Testis (tissue), 2 donors: Measurements from ENCODE around the gene ZNF223.

Source experiments
- CTCF ChIP-seq, 3 experiments: fragments of 450-650 bp in 2 of 3; fragments of 200-600 bp in 1 of 3; sonication (generic) in 1 of 3; IDR thresholded peaks; one replicate each; pipeline ENCODE4 v1.5.1; 2016 to 2019; ENCODE audit warnings: antibody characterized with exemption in 3 of 3, mild to moderate bottlenecking in 2 of 3, moderate library complexity in 1 of 3
- POLR2A ChIP-seq: fragments of 450-650 bp; IDR thresholded peaks from one replicate; pipeline ENCODE4 v1.6.1; 2017; ENCODE audit warnings: antibody characterized with exemption, mild to moderate bottlenecking, moderate library complexity

- TF ChIP-seq CTCF (IDR thresholded peaks at IDR 0.05): no peak
- TF ChIP-seq POLR2A: no peak
Measured at GRCh38 chr19:44071824-44072542, 20.1 kb downstream of the ZNF223 start, which contains the start of gene ZNF284.
